ENCODE measurements around the gene PRCC. TPM values are rescaled to one million over a fixed set of nuclear protein-coding genes. Genes with fewer than 3 reads are reported as not detected.
A peak's percentile ranks its signal among the peaks of the same experiment; 100 is the strongest.

Gene PRCC
- total and polyA plus RNA-seq, 12 donors, result 35.9 to 137 (median 58.7) TPM

GRCh38 chr1:156777573-156777972 is 10.2 kb downstream of the PRCC start:
- H3K27me3 ChIP-seq, result no peaks in the 10 kb centered on the region
- WGBS, 4 donors, result 38 to 67% (median 47%) methylated on average over 1 of the region's 1 CpG
- H3K4me3 ChIP-seq, result no peak overlapping the region
- H3K27ac ChIP-seq, result no peak overlapping the region
- DNase-seq, result no peak
- intact Hi-C loops (cut with DNase I), result no loop called here
- TF ChIP-seq POLR2A (IDR thresholded peaks at IDR 0.05), result no peak
- no peak for TF ChIP-seq CTCF (IDR thresholded peaks at IDR 0.05)
- peaks cover 0 to 3% of the 10 kb centered on the region in 2 donors for H3K36me3 ChIP-seq (replicated peaks in 1 of 2)
- no peaks in the 10 kb centered on the region for H3K9me3 ChIP-seq (replicated peaks in 1 of 3)
- H3K4me1 ChIP-seq (replicated peaks in 1 of 2), result peaks cover 27 to 58% of the 10 kb centered on the region in 2 donors

- H3K4me1 ChIP-seq (replicated peaks in 1 of 2), result peaks cover 19 to 35% of the 10 kb centered on the region in 2 donors
- no peak overlapping the region for H3K4me3 ChIP-seq
- H3K27ac ChIP-seq, result peak overlapping the region; percentile 14 to 73 (median 45)
- H3K27me3 ChIP-seq, result no peaks in the 10 kb centered on the region
- peak in 4 of 7 donors; percentile 55 to 73 (median 68) for DNase-seq
- no peaks in the 10 kb centered on the region for H3K9me3 ChIP-seq (replicated peaks in 1 of 3)
- intact Hi-C loops (cut with DNase I), result no loop called here
- TF ChIP-seq POLR2A (IDR thresholded peaks at IDR 0.05) (no peak), CTCF (IDR thresholded peaks at IDR 0.05) (no peak)
- peaks cover 0 to 37% of the 10 kb centered on the region in 2 donors for H3K36me3 ChIP-seq (replicated peaks in 1 of 2)
Observed at GRCh38 chr1:156781585-156782186, 14.4 kb downstream of the PRCC start.

- Histone ChIP-seq H3K36me3 (replicated peaks in 1 of 2) (peaks cover 0 to 60% of the 10 kb centered on the region in 2 donors), H3K27ac (no peak overlapping the region), H3K4me1 (replicated peaks in 1 of 2) (peaks cover 18 to 20% of the 10 kb centered on the region in 2 donors), H3K27me3 (no peaks in the 10 kb centered on the region), H3K9me3 (replicated peaks in 1 of 3) (no peaks in the 10 kb centered on the region), H3K4me3 (no peak overlapping the region)
- intact Hi-C loops (cut with DNase I), result no loop called here
- DNase-seq, result no peak
- TF ChIP-seq POLR2A (IDR thresholded peaks at IDR 0.05) (no peak), CTCF (IDR thresholded peaks at IDR 0.05) (no peak)
- WGBS, 4 donors, result 84 to 93% (median 85%) methylated on average over 6 of the region's 6 CpGs
Observed at GRCh38 chr1:156785458-156785857, 18.1 kb downstream of the PRCC start.

- Histone ChIP-seq H3K36me3 (replicated peaks in 1 of 2) (peaks cover 0 to 71% of the 10 kb centered on the region in 2 donors), H3K4me3 (no peak overlapping the region), H3K27ac (no peak overlapping the region), H3K4me1 (replicated peaks in 1 of 2) (peaks cover 8 to 9% of the 10 kb centered on the region in 2 donors), H3K27me3 (no peaks in the 10 kb centered on the region), H3K9me3 (replicated peaks in 1 of 3) (no peaks in the 10 kb centered on the region)
- 81 to 90% (median 89%) methylated on average over 7 to 10 of the region's 10 CpGs for WGBS, 4 donors
- no peak for DNase-seq
- TF ChIP-seq POLR2A (IDR thresholded peaks at IDR 0.05) (no peak), CTCF (IDR thresholded peaks at IDR 0.05) (no peak)
- intact Hi-C loops (cut with DNase I), result no loop called here
Observed at GRCh38 chr1:156786640-156787039, 19.3 kb downstream of the PRCC start.

All from adrenal gland (tissue), 12 donors.